HG02981 (cell line): ENCODE measurements around the gene STH.
"Not testable (repeated sequence)": the region's sequence is repeated elsewhere in the genome, so short reads cannot be mapped to it uniquely, and the experiment has no call there.

Experiments
- ATAC-seq: cut with Tn5 transposase; IDR thresholded peaks from one replicate; pipeline ENCODE4 v1.9.1; 2021; ENCODE audit warnings: mild to moderate bottlenecking, moderate library complexity; ENCODE audit not compliant: unreplicated experiment

The STH gene, protein sequence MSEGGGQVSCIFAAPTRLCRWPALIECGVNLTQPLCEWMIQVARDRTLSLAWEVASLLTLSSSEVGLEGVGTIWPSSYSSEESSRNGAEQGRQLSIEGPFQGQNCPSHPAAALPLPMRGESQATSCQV

DNA sequence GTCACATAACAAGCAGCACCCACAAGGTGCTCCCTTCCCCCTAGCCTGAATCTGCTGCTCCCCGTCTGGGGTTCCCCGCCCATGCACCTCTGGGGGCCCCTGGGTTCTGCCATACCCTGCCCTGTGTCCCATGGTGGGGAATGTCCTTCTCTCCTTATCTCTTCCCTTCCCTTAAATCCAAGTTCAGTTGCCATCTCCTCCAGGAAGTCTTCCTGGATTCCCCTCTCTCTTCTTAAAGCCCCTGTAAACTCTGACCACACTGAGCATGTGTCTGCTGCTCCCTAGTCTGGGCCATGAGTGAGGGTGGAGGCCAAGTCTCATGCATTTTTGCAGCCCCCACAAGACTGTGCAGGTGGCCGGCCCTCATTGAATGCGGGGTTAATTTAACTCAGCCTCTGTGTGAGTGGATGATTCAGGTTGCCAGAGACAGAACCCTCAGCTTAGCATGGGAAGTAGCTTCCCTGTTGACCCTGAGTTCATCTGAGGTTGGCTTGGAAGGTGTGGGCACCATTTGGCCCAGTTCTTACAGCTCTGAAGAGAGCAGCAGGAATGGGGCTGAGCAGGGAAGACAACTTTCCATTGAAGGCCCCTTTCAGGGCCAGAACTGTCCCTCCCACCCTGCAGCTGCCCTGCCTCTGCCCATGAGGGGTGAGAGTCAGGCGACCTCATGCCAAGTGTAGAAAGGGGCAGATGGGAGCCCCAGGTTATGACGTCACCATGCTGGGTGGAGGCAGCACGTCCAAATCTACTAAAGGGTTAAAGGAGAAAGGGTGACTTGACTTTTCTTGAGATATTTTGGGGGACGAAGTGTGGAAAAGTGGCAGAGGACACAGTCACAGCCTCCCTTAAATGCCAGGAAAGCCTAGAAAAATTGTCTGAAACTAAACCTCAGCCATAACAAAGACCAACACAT lies at the start of gene STH:
TSS of gene STH (plus strand) at position 264 of the 913 bp plus-strand sequence. CDS start at position 294, 30 bp downstream.
- no peak for ATAC-seq

DNA sequence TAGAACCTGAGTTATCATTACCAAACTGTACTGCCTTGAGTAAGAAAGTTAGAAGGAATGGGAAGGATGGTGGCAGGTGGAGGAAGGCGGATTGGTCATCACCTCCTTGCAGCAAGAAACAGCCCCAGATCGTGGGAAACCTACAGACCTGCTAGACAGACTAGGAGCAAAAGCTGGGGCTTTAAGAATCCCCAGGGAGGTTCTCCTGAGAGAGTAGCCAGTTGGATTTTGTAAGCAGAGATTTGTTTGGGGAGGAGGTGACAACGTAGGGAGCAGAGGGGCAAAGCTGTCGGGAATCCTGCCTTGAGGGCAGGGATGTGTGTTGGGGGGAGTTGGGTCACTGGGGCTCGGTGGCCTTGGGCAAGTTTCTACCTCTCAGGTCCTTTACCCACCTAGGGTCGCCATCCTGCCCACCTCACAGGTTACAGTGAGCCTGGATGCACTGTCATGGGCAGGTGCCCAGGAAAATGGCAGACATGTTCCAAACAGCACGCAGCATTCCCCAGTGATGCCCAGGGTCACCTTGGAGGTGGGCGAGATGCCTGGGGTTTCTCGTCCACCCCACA lies 49.2 kb upstream of the STH start:
- no peak for ATAC-seq

DNA sequence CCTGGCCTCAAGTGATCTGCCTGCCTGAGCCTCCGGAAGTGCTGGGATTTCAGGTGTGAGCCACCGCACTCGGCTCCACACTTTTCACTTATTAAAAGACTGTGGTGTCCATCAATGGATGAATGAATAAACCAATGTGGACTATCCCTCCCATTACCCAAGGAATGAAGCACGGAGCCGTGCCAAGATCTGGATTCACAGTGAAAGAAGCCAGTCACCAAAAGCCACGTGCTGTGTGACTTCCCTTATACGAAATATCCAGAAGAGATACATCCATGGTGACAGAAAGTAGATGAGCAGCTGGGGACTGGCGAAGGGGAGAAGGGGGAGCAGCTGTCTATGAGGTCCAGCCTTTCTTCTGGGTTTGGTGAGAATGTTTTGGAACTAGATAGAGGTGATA lies 48.2 kb upstream of the STH start:
- no peak for ATAC-seq

DNA sequence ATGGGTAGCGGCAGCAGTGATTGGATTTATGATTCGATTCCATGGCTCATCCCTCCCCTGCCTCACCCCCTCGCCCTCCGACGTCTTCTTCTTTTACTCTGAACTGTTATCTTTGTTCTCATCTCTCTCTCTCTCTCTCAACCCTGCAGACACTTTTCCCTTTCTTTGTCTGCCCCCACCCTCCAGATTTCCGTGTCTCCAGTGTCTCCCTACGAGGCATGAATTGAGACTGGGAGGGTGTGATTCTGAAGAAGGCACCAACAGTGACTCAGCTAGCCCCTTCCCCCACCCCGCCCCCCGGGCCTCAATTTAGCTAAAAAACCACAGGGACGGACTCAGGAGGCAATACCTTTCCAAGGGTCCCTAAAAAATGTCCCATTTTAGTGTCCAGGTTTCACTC lies 47.6 kb upstream of the STH start:
- no peak for ATAC-seq

DNA sequence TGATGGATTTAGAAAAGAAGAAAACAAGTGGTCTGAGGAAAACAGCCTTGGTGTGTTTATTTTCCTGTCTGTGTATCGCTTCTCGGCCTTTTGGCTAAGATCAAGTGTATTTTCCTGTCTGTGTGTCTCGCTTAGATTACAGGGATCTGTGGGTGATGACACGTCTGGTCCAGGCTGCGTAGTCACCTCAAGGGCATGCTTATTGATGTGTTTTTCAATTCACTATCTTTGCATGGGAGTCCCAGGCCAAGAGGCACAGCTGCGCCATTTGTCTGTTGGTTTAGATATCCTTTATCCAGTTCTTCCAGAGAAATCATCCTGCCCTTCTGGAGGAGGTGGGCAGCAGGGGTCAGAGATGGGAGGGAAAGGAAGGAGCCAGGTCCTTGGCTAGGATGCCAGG lies 47.1 kb upstream of the STH start:
- no peak for ATAC-seq

DNA sequence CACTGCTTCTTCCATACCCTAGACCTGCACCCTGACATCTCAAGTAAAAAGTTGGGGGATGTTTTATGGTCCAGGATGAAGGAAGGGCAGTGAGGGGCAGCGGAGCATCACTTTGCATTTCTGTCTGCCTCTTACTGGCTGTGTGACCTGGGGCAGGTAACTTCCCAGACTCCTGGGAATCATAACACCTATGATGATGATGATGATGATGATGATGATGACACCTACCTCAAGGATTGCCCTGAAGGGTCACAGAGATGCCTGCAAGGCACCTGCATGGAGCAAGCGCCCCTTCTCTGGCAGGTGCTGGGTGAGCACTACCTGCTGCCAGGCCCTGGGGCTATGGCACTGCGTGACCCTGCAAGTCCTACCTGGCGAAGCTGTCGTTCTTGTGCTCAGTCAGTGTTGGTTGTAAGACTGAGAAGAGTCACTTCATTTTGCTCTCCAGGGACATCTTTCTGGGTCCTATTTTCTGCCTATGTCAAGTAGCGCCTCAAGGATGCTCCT lies 46.2 kb upstream of the STH start:
- ATAC-seq: no peak

DNA sequence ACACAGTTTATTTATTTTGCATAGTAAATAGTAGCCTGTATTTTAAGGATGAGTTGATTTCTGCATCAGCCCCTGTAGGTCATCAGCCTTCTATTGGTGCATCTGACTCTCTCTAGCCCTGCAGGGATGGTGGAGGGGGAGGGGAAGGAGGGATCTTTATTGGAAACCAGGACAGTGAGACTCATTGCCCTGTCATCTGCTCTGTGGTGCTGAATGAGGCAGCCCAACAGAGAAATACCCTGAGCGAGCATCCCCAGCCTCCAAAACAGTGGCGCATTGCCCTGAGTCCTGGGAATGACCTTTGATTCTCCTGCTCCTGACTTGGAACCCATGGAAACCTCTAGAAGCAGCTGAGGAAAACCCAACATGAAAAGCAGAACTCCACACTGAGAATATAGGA lies 45.5 kb upstream of the STH start:
- no peak for ATAC-seq

DNA sequence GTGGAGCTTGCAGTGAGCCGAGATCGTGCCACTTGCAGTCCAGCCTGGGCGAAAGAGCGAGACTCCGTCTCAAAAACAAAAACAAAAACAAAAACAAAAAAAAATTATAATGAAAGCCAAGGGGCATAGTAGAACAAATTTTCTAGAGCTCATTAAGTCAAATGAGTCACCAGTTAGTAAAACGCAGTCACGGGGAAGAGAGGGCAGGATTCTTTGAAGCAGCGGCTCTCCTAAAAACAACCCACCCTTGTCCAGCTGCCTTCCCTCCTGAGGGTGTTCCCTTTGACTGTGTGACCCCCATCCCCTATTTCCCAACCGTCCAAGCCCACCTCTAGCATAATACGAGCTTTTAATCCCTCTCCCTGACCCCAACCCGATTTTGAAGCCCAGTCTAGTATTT lies 44.1 kb upstream of the STH start:
- ATAC-seq: no peak

DNA sequence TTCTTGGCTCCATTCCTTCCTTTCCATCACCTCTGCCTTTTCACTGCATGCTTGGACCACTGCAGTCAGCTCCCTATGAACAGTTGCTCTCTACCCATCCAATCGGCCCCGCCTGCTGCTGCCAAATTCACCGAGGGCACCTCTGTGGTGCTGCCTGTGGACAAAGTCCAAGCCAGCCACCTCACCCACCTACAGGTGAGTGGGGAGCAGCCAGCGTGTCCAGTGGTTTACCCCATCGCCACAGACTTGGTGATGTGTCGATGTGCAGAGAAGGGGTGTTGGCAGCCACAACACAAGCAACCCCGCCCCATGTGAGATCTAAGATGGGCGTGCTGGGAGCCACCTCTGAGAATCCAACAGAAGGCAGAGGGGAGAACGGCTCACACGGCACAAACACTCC lies 43.7 kb upstream of the STH start:
- no peak for ATAC-seq

DNA sequence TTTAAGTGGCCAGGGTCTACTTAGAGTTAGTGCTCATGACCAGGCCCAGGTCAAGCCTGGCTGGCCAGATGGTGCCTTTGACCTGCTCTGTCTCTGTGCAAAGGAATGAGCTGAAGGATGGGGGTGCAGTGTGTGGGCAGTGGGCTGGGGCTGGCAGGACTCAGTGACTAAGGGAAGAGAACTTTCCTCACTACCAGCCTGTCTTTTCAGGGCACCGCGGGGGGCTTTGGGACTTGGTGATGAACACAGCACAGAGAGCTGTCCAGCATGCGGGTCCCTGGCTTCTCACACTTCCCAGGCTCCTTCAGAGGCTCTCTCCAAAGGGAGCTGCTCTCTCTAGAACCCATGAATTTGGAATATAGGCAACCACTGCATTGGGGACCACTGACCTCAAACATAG lies 43.0 kb upstream of the STH start:
- ATAC-seq: no peak

DNA sequence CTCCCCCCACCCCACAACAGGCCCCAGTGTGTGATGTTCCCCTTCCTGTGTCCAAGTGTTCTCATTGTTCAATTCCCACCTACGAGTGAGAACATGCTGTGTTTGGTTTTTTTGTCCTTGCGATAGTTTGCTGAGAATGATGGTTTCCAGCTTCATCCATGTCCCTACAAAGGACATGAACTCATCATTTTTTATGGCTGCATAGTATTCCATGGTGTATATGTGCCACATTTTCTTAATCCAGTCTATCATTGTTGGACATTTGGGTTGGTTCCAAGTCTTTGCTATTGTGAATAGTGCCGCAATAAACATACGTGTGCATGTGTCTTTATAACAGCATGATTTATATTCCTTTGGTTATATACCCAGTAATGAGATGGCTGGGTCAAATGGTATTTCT lies 42.3 kb upstream of the STH start:
- not testable (repeated sequence) for ATAC-seq

DNA sequence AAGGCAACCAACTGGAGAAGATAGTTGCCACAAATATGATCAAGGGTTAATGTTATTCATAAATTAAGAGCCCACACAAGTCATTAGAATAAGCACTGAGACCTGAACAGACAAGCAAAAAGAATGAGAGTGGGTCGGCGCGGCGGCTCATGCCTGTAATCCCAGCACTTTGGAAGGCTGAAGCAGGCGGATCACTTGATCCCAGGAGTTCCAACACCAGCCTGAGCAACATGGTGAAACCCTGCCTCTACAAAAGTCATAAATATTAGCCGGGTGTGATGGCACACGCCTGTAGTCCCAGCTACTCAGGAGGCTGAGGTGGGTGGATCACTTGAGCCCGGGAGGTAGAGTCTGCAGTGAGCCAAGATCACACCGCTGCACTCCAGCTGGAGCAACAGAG lies 40.7 kb upstream of the STH start:
- no peak for ATAC-seq

DNA sequence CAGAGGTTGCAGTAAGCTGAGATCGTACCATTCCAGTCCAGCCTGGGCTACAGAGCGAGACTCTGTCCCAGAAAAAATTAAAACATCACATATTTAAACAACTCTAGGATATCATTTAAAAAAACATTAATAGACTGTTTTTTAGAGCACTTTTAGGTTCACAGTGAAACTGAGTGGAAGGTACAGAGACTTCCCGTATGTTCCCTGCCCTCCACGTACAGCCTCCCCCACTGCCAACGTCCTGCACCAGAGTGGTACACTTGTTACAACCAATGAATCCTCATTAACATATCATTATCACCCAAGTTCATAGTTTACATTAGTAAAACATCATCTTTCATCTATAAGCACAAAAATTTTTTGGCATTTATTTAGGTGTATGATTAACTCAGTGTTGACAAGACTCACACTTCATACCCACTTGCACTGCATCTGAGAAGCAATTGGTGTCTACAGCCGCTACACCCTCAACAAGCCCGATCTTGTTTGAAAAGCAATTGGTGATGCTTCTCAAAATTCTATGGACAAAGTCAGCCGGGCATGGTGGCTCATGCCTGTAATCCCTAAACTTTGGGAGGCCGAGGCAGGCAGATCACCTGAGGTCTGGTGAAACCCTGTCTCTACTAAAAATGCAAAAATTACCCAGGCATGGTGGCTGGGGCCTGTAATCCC lies 39.9 kb upstream of the STH start:
- ATAC-seq: no peak

DNA sequence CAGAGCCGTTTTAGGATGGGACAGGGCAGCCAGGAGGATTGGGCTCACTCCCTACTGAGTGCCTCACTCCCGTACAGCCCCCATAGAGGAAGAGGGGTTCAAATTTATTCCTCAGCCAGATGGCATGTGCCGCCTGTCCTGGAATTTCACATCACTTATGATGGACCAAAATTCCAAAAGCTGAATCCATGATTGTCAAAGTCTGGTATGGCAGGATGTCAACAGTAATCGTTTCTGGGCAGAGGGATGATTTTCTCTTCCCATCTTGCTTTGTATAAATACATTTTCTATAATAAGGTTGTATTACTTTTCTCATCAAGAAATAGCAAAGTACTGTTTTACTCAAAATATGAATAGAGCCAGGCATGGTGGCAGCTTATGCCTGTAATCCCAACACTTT lies 38.7 kb upstream of the STH start:
- ATAC-seq: no peak

DNA sequence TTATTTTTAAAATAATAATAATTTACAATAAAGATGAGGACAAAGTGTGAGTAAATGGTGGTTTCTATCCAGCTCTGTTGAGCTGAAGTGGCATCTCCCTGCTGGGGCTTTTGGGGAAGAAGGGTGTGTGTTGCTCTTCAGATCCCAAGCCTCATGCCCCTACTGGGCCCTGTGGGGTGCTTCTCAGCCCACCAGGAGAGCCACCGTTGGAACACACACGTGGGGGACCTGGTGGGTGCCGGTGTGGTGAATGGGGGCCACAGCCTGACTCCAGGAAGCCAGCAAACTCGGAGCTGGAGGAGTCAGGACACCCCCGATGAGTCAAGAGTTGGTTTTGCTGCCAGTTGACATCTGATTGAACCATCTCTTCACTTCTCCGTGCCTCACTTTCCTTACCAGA lies 37.8 kb upstream of the STH start:
- no peak for ATAC-seq

DNA sequence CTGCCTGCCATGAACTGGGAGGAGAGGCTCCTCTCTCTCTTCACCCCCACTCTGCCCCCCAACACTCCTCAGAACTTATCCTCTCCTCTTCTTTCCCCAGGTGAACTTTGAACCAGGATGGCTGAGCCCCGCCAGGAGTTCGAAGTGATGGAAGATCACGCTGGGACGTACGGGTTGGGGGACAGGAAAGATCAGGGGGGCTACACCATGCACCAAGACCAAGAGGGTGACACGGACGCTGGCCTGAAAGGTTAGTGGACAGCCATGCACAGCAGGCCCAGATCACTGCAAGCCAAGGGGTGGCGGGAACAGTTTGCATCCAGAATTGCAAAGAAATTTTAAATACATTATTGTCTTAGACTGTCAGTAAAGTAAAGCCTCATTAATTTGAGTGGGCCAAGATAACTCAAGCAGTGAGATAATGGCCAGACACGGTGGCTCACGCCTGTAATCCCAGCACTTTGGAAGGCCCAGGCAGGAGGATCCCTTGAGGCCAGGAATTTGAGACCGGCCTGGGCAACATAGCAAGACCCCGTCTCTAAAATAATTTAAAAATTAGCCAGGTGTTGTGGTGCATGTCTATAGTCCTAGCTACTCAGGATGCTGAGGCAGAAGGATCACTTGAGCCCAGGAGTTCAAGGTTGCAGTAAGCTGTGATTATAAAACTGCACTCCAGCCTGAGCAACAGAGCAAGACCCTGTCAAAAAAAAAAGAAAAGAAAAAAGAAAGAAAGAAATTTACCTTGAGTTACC lies 36.7 kb upstream of the STH start:
- no peak for ATAC-seq

DNA sequence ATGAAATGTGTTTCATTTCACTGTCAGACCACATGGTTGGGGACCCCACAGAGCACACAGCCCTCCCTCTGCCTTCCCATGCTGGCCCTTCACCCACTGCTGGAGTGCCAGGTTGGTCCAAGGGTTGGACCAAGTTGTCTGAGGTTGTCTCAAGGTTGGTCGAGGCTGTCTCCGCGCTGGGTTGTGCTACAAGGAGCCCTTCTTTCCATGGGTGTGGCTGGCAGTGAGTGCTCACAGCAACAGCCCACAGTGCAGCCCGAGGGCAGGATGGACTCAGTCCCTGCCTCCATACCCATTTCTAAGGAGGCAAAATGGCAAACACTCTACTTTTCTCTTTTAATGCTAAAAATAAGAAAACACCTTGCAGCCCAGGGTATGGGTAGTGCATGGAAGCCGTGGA lies 35.8 kb upstream of the STH start:
- ATAC-seq: no peak

DNA sequence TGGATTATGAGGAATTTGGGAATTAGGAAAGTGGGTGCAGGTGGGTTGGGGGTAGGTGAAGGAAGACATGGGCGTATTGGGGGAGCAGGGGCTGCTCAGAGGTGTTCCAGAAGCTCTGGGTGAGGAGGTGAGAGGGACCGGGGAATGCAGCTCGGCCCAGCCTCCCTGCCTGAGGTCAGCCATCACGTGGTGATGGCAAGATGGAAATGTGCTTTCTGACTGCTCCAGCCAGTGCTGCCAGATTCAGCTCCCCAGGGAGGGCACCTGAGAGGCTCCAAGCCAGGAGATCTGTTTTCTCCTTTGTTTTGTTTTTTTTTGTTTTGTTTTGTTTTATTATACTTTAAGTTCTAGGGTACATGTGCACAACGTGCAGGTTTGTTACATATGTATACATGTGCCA lies 35.2 kb upstream of the STH start:
- ATAC-seq: no peak

DNA sequence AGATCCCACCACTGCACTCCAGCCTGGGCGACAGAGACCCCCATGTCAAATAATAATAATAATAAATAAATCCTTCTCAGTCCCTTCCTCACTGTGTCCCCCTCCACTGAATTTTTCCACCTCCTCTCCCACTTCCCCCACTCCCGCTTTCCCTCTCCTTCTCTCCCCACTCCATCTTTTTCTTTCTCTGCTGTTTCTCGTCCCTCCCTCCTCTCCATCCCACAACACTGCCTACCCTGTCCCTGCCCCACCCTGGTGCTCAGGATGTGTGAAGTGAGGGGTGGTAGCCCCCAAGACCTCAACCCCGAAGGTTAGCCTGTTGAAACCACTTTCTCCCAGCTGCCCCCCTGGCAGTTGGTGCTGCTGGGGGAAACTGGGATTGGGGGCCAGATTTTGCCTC lies 34.4 kb upstream of the STH start:
- ATAC-seq: no peak

DNA sequence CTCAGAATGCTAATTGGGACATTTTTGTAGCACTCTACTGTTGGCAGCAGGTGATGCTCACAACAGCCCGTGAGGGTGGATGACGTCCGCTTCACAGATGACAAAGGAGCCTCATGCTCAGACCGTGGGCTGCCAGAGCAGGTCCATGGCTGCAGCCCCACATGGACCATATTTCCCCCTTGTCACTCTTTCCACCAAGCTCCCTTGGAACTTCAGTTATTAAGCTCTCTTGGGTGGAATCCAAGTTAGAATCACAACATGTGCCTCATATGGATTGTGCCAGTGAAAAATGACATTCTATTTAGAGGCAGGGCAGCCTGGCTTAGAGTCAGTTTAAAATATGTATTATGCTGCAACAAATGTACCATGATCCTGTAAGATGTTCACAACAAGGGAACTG lies 33.2 kb upstream of the STH start:
- no peak for ATAC-seq
